HG03432 (cell line): ENCODE results near the gene MTIF3.
"Not testable (repeated sequence)": the region's sequence is repeated elsewhere in the genome, so short reads cannot be mapped to it uniquely, and the experiment has no call there.

ENCODE experiments used
- ATAC-seq: cut with Tn5 transposase; IDR thresholded peaks from one replicate; pipeline ENCODE4 v1.9.1; 2021; ENCODE audit warnings: mild to moderate bottlenecking, moderate library complexity; ENCODE audit not compliant: unreplicated experiment

The MTIF3 gene

DNA sequence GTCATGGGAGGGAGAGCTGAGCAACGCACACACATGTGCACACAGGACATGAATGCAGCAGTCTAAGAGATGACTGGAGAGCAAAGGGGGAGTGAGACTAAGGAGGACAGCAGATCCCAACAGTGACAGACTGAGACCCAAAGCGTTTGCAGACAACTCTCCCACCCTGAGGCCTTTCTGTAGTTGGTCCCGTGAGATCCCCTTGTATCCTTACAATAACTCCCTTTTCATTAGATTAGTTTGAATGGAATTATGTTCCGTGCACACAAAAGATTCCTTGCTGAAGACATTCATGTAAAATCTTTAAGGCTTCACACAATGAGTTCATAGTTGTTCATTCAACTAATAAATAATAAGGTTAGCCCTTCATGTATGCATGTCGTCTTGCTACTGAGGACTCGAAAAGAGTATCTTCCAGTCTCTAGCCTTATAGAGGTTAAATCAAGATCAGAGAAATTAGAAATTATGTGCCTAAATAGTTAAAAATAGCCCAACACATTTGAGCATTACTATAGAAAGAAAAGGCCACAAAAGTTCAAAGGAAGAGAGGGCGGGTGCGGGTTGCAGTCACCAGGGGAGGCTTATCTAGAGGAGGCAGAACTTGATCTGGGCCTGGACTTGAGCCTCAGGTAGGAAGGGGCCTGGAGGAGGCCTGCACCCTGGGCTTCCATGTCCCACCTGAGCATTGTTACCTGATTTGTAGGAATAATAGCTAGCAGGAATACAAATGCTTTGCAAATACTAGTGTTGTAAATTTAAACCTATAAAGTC lies 29.1 kb downstream of the MTIF3 start:
- no peak for ATAC-seq

DNA sequence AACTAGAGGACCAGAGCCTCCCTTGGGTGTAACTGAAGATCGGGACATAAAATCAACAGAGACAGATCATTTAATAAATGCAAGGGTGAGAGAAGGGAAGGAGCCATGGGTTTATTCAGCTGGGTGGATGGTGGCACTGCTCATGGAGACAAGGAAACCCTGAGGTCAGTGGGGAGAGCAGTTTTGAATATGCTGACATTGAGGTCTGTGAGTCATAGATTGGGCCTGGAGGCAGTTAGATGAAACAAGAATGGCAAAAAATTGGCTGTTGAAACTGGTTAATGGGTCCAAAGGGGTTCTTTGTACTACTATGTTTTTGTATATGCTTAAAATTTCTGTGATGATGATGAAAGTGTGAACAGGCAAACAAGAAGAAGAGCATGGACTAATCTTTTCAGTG lies 31.0 kb downstream of the MTIF3 start:
- no peak for ATAC-seq

DNA sequence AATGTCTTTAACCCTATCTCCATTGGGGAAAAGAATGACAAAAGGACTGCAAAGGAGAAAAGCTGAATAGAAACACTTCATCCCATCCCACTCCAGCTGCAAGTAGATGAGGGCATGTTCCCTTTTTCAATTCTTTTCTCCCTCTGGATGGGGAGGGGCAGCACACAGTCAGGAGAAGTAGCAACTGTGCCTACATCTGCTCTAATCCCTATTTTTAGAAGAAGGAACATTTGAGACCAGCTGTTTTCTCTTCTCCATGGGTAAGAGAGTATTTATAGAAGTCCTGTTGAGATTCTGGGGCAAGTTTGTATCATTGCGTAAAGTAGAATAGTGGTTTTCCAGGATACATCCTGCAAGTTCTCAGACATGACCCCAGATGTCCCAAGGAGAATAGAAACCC lies 35.2 kb downstream of the MTIF3 start:
- ATAC-seq: no peak

GRCh38 chr13:27411341-27411740 lies 39.0 kb downstream of the MTIF3 start:
- ATAC-seq: no peak

GRCh38 chr13:27409013-27409412 lies 41.4 kb downstream of the MTIF3 start:
- no peak for ATAC-seq

GRCh38 chr13:27408074-27408473 lies 42.3 kb downstream of the MTIF3 start:
- no peak for ATAC-seq

GRCh38 chr13:27406178-27406939 lies 44.0 kb downstream of the MTIF3 start:
- ATAC-seq: no peak

DNA sequence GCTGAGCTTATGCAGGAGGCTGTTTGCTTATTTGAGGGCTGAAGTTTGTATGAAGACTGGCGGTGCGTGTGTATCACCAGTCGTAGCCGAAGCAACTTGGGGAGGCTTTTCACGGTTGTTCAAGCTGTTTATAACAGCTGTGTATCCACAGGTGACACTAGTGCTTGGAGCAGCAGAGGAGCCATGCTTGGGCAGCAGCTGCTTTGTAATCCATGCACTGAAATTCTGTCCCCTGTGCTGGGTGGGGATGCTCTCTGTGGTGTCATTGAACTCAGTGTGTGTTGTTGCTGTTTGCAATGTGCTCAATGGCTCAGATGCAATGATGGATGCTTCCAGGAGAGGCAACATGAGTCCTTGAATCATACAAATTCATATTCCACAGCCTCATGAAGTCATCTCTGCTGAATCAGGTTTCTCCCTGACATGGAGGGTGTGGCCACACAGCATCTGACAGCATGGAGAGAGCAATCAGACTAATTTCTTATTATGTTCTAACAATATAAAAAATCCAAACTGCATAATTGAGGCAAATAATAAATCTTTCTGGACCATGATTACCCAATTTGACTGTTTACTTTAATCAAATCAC lies 44.7 kb downstream of the MTIF3 start:
- ATAC-seq: no peak

DNA sequence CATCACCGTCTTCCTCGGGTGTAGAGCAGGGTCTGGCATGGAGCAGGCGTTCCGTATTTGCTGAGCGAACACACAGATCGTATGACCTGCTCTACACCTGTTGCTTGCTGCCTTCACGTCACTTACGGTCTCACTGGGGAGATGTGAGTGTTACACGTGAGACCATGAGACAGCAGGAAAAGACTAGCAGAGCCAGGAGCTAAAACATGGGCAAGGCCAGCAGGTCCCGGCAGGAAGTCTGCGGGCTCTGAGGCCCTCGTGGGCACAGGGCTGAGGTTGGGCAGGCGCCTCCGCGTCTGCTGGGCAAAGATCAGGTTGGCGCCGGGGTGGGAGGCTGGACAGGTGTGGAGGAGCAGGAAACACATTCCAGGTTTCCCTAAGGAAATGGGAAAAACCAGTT lies 45.7 kb downstream of the MTIF3 start:
- no peak for ATAC-seq

- no peak for ATAC-seq
Measured at GRCh38 chr13:27403727-27404385, 46.5 kb downstream of the MTIF3 start.

GRCh38 chr13:27403203-27403678 lies 47.1 kb downstream of the MTIF3 start:
- no peak for ATAC-seq

DNA sequence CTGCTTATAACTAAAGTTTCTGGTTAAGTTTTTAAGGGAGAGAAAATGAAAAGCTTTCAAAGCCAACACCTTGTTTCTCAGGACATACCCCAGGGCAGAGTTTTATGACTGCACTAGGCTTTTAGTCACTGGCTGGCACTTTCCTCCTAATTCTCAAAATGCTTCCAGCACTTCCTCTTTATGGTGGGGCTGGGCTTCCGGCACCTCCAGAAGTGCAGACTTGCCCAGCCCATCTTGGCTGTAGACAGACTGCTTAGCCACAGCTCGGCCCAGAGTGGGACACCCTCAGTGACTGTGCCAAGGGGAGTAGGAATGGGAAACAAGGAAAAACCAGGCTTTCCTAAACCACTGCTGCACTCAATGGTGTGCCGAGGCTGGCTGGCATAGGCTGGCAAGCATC lies 49.2 kb downstream of the MTIF3 start:
- no peak for ATAC-seq

GRCh38 chr13:27400405-27400804 lies 50.0 kb downstream of the MTIF3 start:
- not testable (repeated sequence) for ATAC-seq

DNA sequence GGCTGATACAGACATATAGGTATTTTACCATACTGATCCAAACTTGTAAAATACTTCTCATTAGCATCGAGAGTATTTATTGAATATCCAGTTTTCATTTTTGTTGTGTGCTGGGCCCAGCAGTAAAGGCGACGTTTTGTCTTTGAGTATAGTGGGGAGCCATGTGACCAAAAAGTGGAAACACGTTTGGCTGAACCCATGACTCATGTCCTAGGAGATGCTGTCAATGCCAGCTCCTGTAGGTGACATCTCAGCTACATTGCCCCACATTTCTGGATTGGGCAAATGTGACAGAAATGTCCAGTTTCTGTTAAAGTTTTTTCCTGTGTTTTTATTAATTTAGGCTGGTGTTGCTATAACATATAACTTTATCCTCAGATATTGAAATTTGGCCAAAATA lies 52.0 kb downstream of the MTIF3 start:
- no peak for ATAC-seq

- no peak for ATAC-seq
Measured at GRCh38 chr13:27396252-27396846, 54.0 kb downstream of the MTIF3 start.

GRCh38 chr13:27395007-27395510 lies 55.3 kb downstream of the MTIF3 start:
- no peak for ATAC-seq

DNA sequence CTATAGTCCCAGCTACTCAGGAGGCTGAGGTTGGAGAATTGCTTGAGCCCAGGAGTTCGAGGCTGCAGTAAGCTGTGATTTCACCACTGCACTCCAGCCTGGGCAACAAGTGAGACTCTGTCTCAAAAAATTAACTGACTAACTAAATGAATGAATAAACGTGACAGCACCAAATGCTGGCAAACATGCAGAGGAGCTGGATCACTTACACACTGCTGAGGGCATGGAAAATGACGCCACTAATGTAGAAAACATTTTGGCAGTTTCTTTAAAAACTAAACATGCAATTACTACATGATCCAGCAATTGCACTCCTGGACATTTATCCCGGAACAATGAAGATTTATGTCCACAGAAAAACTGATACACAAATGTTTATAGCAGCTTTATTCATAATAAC lies 57.3 kb downstream of the MTIF3 start:
- ATAC-seq: no peak

GRCh38 chr13:27391471-27391870 lies 58.9 kb downstream of the MTIF3 start:
- no peak for ATAC-seq

DNA sequence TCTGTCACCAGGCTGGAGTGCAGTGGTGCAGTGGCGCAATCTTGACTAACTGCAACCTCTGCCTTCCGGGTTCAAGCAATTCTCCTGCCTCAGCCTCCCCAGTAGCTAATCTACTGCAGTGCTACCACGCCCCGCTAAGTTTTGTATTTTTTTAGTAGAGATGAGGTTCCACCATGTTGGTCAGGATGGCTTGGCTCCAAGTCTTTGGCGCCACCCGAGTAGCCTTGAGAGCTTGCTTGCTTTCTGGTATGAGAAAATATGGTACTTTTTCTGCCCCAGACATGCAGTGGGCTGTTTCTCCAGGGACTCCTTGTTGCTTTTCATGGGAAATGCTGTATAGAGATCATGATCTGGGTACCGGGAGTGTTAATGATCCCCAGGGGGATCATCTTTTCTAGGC lies 60.5 kb downstream of the MTIF3 start:
- no peak for ATAC-seq

- no peak for ATAC-seq
Measured at GRCh38 chr13:27388241-27388640, 62.1 kb downstream of the MTIF3 start.
